ENCODE measurements around the gene ACKR1.

DNA sequence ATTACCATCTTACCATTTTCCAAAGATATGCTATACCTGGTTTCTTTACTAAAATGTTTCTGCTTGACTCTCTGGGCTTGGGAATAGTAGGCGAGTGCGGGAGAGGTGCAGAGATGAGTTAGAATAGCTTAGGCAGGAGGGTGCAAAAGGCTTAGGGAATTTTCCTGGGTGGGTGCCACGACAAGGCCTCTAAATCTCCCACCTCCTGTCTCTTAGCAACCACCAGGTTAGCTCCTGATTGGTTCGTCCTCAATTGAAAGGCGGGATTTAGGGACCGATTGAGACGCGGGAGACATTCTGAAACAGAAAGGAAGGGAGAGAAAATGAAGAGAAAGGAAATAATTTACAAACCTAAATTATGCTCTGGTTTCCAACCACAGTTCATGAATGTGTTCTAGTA, 3.1 kb downstream of the ACKR1 start:
- TF ChIP-seq, protein P1, sequence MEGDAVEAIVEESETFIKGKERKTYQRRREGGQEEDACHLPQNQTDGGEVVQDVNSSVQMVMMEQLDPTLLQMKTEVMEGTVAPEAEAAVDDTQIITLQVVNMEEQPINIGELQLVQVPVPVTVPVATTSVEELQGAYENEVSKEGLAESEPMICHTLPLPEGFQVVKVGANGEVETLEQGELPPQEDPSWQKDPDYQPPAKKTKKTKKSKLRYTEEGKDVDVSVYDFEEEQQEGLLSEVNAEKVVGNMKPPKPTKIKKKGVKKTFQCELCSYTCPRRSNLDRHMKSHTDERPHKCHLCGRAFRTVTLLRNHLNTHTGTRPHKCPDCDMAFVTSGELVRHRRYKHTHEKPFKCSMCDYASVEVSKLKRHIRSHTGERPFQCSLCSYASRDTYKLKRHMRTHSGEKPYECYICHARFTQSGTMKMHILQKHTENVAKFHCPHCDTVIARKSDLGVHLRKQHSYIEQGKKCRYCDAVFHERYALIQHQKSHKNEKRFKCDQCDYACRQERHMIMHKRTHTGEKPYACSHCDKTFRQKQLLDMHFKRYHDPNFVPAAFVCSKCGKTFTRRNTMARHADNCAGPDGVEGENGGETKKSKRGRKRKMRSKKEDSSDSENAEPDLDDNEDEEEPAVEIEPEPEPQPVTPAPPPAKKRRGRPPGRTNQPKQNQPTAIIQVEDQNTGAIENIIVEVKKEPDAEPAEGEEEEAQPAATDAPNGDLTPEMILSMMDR (IDR thresholded peaks at IDR 0.05; ENCODE audit: low read depth, low read length, poor library complexity, severe bottlenecking), result no peak
- no peak for TF ChIP-seq EZH2phosphoT487 (IDR thresholded peaks at IDR 0.05; ENCODE audit: borderline replicate concordance, low read length)
